Measurements from ENCODE around the gene DNPH1. TPM values are rescaled to one million over a fixed set of nuclear protein-coding genes. Genes with fewer than 3 reads are reported as not detected.
A peak's percentile ranks its signal among the peaks of the same experiment; 100 is the strongest.

The DNPH1 gene
- total and polyA plus RNA-seq, 10 of the 15 experiments (the other 5 are each of a cell fraction or from before 2014, with no cell fraction given), result 7.0 to 136 (median 67.7) TPM

- peak; percentile 63 for TF ChIP-seq SP1 (IDR thresholded peaks at IDR 0.05; ENCODE audit: low read depth, low read length)
- TF ChIP-seq HDAC6 (IDR thresholded peaks at IDR 0.05; ENCODE audit: unreplicated experiment), result no peak
- TF ChIP-seq MEF2B (IDR thresholded peaks at IDR 0.05; ENCODE audit: partially characterized antibody, poor library complexity, severe bottlenecking), result peak; percentile 45
- TF ChIP-seq POU2F2 (IDR thresholded peaks at IDR 0.05; ENCODE audit: borderline replicate concordance, low read depth, low read length), result peak; percentile 81; the same call in 2 of the 3 replicates
- peak; percentile 71 for TF ChIP-seq HCFC1 (IDR thresholded peaks at IDR 0.05; ENCODE audit: low read length)
- TF ChIP-seq CREB1 (IDR thresholded peaks at IDR 0.05; ENCODE audit: low read depth), result 0 out of 2 replicates have a peak, but pooled peaks have one; percentile 66
- peak; percentile 19; the same call in 1 of the 2 replicates for TF ChIP-seq SREBF1 (IDR thresholded peaks at IDR 0.05; ENCODE audit: low read length)
- peak; percentile 87 to 95 for TF ChIP-seq BHLHE40 (IDR thresholded peaks at IDR 0.05; ENCODE audit: borderline replicate concordance in 1 of 2, low read depth in 2 of 2, low read length in 1 of 2)
- TF ChIP-seq EGR1 (IDR thresholded peaks at IDR 0.05; ENCODE audit: borderline replicate concordance in 1 of 2, low read depth in 2 of 2, low read length in 2 of 2), result peak; percentile 41 to 58; a peak in 1 of 3 replicates
- 0 out of 4 replicates have a peak, but pooled peaks of 1 of the 2 experiments have one; percentile 20 for TF ChIP-seq SRF (IDR thresholded peaks at IDR 0.05; ENCODE audit: low read depth in 2 of 2, low read length in 2 of 2)
- peak; percentile 75; the same call in 1 of the 2 replicates for TF ChIP-seq RELB (IDR thresholded peaks at IDR 0.05; ENCODE audit: low read depth)
- peak; percentile 71 for TF ChIP-seq E4F1 (IDR thresholded peaks at IDR 0.05; ENCODE audit: borderline replicate concordance, partially characterized antibody)
- no peak for TF ChIP-seq ASH2L (IDR thresholded peaks at IDR 0.05; ENCODE audit: borderline replicate concordance, low read depth)
- TF ChIP-seq GATAD2B (conservative IDR thresholded peaks at IDR 0.05; ENCODE audit: low read depth), result peak; percentile 81
- no peak for TF ChIP-seq ZSCAN29 (IDR thresholded peaks at IDR 0.05)
- TF ChIP-seq ZNF274 (IDR thresholded peaks at IDR 0.05; ENCODE audit: insufficient read depth, insufficient read length), result no peak
These were observed 47.1 kb downstream of the DNPH1 start, which contains the start of gene CUL9 (continued) for GRCh38 chr6:43181942-43182860.
